GM18858 (cell line): ENCODE results near the gene AKT3.
A peak's percentile ranks its signal among the peaks of the same experiment; 100 is the strongest.

Experiments used
- ATAC-seq: cut with Tn5 transposase; IDR thresholded peaks from one replicate; pipeline ENCODE4 v1.9.1; 2021; ENCODE audit not compliant: unreplicated experiment

Gene AKT3

DNA sequence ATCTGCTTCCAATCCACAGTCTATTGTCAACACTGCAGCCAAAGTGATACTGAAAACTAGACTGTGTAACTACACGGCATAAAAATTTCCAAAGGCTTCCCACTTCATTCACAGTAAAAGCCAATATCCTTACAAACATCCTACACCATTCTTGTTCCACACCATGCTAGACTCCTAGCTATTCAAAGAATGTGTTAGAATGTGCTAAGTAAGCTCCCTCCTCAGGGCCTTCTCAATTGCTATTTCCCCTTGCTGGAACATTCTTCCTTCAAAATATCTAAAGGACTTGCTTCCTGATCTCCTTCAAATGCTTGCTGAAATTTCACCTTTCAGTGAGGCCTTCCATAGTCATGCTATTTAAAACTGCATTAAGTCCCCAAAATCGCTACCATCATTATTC lies 228.1 kb downstream of the AKT3 start:
- no peak for ATAC-seq

DNA sequence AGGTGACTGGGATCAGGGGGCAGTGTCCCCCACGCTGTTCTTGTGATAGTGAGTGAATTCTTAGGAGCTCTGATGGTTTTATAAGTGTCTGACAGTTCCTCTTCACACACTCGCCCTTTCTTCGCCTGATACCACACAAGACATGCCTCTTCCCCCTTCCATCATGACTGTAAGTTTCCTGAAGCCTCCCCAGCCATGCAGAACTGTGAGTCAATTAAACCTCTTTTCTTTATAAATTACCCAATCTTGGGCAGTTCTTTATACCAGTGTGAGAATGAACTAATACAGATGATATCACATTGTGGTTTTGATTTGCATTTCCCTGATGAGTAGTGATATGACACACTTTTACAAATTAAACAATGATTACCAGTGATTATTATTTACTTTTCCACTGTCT lies 229.9 kb downstream of the AKT3 start:
- no peak for ATAC-seq

DNA sequence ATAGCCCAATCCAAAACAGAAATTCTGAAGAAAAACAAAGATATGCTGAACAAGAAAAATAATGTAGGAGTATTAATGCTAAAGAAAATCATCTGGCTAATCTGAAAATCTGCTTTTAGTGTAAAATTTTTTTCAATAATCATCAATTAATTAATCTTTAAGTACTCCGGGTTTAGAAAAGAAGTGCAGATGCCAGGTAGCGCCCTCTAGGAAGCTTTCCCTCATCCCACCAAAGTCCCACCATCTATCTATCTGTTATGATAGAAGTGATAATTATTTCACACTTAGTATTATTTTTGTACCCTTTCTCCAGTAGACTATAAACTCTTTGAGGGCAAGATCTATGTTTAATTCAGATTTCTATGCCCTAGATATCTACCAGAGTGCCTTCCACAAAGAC lies 240.3 kb downstream of the AKT3 start:
- no peak for ATAC-seq

DNA sequence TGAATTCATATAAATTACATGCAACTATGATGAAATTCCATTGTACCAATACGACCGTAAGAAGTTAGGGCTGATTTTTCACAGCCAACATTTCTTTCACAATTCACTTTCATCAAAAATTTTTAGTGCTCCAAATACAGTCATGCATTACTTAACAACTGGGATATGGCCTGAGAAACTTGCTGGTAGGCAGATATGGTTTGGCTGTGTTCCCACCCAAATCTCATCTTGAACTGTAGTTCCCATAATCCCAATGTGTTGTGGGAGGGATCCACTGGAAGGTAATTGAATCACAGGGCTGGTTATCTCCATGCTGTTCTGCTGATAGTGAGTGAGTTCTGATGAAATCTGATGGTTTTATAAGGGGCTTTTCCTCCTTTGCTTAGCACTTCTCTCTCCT lies 244.4 kb downstream of the AKT3 start:
- ATAC-seq = no peak

DNA sequence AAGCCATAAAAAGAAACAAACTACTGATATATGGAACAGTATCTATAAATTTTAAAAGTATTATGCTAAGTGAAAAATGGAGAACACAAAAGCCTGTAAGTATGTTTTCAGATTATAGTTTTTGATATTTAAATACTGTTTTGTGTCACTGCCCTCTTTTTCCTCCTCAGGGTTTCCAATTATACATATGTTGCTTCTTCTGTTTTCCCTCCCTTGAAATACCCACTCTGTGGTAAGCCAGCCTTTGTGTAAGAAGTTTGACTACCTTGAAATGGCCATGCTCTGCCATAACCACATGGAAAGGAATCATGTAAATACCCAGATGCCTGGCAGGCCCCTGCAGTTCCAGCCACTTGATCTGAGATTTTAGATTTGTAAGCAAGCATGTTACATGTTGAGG lies 248.3 kb downstream of the AKT3 start:
- no peak for ATAC-seq

DNA sequence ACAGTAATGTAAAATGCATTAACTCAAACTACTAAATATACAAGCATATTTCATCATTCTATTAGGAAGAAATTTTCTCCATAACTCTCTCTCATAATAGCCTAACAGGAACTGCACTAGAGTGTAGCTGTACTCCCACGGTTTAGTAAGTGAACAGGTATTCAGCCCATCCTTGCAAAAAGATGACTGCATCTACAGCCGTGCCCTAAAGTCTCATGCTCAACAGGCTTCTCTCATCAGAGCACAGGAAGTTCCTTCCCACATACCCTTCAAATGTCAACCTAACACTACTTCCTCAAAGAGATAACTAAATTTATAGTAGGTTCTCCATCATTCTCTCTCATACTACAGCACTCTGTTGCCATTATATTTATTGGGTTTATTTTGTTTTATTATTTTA lies 251.6 kb downstream of the AKT3 start:
- no peak for ATAC-seq

DNA sequence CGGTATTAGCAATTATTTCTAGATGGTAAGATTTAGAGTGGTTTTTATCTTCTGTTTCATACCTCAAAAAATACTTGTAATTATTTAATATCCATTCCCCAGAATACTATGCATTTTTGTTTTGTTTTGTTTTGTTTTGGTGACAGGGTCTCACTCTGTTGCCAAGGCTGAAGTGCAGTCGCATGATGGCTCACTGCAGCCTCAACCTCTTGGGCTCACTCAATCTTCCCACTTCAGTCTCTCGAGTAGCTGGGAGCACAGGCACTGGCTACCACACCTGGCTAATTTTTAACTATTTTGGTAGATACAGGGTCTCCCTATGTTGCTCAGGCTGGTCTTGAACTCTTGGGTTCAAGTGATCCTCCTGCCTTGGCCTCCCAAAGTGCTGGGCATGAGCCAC lies 252.7 kb downstream of the AKT3 start:
- ATAC-seq = no peak

DNA sequence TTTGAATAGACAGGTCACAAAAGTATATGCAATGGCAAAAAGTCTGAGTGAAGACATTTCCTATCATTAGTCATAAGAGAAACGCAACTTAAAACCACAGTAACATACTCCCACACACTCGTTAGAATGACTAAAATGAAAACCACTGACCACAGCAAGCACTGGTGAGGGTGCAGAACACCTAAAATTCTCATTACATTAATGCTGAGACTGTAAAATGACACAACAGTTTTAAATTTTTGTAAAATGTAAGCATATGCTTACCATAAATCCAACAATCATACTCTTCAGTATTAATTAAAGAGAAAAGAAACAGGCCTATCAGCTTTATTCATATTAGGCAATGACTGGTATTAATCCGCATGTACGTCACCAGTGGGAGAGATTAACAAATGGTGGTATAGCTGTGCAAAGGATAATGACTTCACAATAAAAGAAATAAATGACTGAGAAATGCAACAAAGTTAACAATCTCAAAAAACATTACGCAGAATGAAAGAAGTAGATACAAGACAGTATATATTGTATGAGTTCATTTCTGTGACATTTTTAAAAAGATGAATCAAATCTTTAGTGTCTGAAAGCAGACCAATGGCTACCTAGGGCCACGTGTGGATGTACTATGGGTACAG lies 253.5 kb downstream of the AKT3 start:
- peak; percentile 97 for ATAC-seq

DNA sequence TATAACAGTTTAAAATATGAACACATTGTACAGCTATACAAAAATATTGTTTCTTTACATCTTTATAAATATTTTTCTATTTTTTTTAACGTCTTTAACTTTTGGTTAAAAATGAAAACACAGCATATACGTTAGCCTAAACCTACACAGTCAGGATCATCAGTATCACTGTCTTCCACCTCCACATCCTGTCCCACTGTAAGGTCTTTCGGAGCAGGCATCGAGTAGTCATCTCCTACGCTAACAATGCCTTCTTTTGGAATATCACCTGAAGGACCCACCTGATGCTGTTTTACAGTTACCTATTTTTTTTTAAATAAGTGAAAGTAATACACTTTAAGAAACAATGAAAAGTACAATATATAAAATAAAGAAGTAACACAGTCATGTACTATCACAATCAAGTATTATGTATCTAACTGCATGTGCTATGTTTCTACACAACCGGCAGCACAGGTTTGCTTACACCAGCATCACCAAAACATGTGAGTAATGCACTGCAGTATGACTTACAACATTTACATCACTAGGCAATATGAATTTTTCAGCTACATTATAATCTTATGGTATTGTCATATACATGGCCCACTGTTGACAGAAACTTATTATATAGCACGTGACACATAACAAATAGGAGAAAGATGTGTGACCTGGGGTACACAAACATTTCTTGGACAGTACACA lies 254.4 kb downstream of the AKT3 start:
- ATAC-seq = no peak

DNA sequence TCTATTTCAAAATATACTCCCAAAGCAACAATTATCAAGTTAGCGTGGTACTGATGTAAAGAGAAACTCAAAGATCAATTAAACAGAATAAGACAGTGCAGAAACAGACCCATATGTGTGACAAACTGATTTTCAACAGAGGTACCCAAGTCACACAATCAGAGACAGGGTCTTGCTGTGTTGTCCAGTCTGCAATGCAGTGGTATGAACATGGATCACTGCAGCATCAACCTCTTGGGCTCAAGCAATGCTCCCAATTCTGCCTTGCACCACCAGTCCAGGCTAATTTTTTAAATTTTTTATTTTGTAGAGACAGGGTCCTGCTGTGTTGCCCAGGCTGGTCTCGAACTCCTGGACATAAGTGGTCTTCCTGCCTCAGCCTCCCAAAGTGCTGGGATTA lies 255.6 kb downstream of the AKT3 start:
- no peak for ATAC-seq

DNA sequence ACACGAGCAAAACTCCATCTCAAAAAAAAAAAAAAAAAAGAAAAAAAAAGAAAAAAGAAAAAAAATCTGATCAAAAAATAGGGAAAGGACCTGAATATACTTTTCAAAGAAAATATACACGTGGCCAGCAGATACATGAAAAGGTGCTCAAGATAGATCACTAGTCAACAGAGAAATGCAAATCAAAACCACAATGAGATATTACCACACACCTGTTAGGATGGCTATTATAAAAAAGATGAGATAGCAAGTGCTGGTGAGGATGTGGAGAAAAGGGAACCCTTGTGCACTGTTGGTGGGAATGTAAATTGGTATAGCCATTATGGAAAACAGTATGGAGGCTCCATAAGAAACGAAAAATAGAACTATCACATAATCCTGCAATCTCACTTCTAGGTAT lies 260.8 kb downstream of the AKT3 start:
- peak; percentile 71 for ATAC-seq

DNA sequence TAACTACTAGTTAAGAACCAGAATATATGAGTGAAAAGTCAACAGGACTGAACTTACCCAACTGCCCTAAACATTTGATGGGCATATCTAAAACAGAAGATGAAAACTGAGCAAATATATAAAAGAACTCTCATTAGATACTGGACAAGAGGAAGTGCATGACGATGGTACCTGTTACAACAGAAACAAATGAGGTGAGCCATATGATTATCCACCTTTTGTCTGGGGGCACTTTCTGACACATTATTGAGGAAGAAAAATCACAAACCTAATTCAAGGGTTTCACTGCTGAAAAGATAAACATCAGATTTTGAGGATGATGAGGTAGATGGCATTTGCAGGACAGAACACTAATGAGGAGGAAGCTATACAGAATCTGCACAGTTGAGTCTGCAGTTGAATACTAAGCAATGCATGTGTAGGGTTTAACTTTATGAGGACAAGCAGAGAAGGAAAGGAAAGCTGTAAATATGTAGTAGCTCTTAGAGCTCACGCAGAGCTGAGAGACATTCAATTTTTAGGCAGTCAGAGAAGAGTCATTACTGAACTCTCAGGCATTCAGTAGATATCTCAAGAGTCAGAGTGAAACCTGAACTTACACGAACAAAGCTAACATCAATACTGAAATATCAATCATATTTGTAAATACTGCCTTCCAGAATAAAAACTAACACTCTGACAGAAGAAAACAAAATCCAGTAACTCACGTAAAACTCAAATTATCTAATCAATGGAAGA lies 262.1 kb downstream of the AKT3 start:
- ATAC-seq = peak; percentile 95

DNA sequence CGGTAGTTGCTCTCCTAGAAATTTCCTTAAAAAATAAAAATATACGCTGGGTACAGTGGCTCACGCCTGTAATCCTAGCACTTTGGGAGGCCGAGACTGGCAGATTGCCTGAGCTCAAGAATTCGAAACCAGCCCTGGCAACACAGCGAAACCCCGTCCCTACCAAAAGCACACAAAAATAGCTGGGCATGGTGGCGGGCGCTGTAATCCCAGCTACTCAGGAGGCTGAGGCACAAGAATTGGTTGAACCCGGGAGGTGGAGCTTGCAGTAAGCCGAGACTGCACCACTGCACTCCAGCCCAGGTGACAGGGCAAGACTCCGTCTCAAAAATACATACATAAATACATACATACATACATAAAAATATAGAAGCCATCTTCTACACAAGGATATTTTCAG lies 262.8 kb downstream of the AKT3 start:
- no peak for ATAC-seq

DNA sequence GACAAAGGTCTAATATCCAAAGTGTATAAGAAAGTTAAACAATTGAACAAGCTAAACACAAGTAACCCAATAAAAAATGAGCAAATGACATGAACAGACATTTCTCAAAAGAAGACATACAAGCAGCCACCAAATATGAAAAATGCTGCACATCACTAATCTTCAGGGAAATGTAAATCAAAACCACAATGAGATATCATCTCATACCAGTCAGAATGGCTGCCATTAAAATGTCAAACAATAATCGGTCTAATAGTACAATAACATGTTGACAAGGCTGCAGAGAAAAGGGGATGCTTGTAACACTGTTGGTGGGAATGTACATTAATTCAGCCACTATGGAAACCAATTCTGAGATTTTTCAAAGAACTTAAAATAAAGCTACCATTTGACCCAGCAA lies 264.1 kb downstream of the AKT3 start:
- no peak for ATAC-seq

DNA sequence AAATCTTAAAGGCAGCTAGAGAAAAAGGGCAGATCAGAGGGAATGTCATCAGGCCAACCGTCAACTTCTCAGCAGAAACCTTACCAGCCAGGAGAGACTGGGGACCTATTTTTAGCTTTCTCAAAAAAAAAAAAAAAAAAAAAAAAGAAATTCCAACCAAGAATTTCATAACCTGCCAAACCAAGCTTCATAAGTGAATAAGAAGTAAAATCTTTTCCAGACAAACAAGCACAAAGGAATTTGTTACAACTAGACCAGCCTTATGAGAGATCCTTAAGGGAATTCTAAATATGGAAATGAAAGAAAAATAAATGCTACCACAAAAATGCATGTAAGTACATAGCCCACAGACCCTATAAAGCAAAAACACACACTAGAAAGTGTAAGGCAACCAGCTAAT lies 267.7 kb downstream of the AKT3 start:
- ATAC-seq = no peak

DNA sequence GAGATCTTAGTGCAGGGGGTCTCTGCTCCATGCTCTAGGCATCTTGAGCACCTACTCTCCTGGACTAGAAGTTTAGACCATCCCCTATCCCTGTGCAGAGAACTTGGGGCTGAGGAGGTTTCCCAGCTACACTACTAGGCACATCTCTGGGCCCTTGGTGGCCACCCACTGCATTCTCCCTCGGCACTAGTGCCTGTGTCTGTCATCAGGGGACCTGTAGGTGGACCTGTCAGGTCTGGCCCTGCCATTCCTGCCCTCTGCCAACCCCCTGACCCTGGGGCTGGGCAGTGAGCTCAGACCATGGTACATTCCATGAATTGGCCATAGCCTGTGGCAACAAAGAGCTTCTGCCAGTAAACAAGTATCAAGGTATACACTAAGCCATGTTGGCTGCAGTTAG lies 269.1 kb downstream of the AKT3 start:
- no peak for ATAC-seq

DNA sequence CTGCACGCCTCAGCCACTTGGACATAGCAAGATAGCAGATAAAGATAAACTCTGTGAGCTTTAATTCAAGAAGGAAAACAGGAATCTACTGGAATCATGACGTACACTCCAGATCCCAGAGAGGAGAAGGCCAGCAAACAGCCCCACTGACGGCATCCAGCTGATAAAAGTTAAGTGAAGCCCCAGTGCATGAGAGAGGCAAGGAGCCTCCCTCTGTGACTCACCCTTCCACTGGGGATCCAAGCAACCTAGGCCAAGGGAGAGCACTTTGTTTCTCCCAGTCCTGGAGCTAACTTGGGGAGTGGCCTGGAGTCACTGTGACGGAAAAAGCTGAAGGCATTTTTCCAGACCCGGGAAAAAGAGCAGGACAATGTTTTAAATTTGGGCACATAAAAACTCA lies 270.0 kb downstream of the AKT3 start:
- no peak for ATAC-seq

DNA sequence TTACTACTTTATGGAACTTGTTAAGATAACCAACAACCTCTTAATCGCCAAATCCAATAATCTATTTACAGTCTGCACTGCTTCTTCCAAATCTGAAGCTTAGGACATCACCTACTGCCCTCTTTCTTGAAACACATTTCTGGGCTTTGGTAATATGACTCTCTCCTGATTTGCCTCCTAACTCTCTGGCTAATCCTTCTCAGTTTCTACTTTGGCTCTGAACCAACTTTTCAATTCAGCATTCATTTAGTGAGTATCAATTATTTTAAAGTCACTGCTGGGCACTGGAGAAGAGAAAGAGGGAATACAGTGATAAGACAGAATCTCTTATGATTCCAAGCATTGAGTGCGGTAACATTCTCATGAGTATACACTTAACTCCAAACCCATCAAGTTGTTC lies 275.0 kb downstream of the AKT3 start:
- no peak for ATAC-seq

DNA sequence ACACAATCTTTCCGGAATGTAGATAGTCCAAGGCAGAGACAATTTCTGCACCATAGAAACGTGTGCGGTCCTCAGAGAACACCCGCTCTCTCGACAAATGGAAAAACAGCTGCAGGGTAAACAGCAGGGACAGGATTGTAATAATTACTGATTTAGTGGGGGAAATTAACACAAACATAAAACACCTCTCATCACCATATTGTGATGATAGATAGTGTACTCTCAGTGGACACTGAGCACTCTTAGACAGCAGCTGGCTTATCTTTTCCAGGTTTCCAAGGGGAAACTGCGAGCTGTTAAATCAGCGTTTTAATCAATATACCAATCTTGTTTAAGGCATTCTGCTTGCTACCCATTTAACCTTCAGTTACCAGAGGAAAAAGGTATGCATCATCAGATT lies 277.1 kb downstream of the AKT3 start:
- no peak for ATAC-seq

DNA sequence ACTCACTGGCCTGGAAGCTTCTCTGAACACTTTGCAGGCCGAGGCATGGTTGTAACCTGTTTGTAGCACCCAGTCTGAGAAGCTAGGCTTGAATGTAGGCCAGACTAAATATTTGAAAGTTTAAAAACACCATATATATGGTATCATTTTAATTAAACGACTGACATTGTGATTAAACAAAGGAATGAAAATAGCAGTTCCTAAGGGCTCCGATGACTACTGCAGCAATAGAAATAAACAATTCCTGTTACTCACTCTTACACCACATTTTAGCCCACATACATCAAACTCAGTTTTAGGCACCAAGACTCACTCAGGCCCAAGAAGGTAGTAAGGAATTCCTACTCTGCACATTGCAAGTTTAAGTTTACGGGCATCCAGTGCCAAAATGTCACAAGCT lies 281.2 kb downstream of the AKT3 start:
- no peak for ATAC-seq

DNA sequence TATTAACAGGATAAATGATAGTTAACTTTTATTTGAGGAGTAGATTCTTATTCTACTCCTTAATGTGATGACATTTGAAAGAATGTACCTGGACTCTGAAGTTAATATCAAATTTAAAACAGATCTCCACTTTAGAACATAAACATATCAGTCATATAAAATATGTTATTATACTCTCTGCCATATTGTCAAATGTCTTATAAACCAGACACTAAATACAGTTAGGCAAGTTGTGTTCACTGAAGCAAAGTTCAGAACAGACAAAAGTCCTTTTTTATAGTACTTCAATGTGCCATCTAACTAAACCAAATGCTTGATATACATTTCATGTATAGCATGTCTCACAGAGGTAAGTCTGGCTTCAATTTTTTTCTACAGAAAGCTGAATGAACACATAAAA lies 285.2 kb downstream of the AKT3 start:
- ATAC-seq = no peak

DNA sequence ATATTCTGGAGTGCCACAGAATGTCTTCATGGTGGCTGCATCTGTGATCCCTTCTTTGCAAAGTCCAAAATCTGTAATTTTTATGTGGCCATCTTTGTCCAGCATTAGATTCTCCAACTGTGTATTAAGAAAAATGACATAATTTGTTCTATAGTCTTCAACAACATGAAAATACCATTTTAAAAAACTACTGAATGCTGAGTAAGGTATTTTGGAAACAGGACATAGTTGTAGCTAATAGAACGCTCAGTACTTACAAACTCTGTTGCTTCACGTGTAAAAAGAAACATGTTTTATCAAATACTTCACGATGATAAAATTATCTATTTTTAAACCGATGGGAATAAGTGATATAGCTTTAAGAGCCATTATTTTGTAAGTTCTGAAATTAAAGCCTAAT lies 286.3 kb downstream of the AKT3 start:
- ATAC-seq = no peak

DNA sequence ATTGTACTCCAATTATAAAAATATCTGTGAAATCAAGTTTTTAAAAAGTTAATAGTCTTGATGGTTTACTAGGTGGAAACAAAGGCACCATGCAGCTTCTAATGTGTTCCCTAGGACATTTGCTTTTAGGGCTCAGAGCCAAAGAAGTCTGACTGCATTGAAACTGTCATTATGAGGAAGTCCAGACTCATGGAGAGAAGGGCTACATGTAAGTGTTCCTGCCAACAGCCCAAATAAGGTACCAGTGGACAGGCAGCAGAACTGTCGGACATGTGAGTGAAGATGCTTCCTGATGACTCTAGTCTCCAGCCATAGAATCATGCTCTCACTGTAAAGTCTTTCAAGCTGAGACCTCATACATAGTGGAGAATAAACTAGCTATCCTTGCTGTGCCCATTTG lies 287.6 kb downstream of the AKT3 start:
- no peak for ATAC-seq
